CD14-positive monocyte (primary cell): Measurements from ENCODE around the gene SH2B3. TPM values are rescaled to one million over a fixed set of nuclear protein-coding genes. Genes with fewer than 3 reads are reported as not detected.
A peak's percentile ranks its signal among the peaks of the same experiment; 100 is the strongest.

Source experiments
- DNase-seq, 3 donors: peaks; one replicate each; pipeline ENCODE4 v3.0.0-alpha.2; 2011 to 2022
- H2AFZ ChIP-seq: 2 replicates; pipeline ENCODE4 v1.6.0; 2012; ENCODE audit warnings: mild to moderate bottlenecking, low read depth, low read length, inconsistent platforms; ENCODE audit not compliant: insufficient read depth, poor library complexity, severe bottlenecking
- H3K27ac ChIP-seq, 2 donors: 1 replicate in 1 of 2; 2 replicates in 1 of 2; pipeline ENCODE4 v1.5.1; 2012 to 2013; ENCODE audit warnings: low read length in 2 of 2, control low read depth in 1 of 2, inconsistent platforms in 1 of 2, low read depth in 1 of 2, mild to moderate bottlenecking in 1 of 2
- H3K27me3 ChIP-seq, 2 donors: one replicate each; pipeline versions ENCODE4 v1.6.0 to v1.6.1; 2011 to 2013; ENCODE audit warnings: low read length in 2 of 2; ENCODE audit not compliant: control insufficient read depth in 2 of 2, insufficient read depth in 2 of 2
- H3K36me3 ChIP-seq, 2 donors: replicated peaks in 1 of 2; 1 replicate in 1 of 2; 2 replicates in 1 of 2; pipeline versions ENCODE4 v1.5.1 to v1.6.1; 2012 to 2013; ENCODE audit warnings: low read length in 2 of 2, control low read depth in 1 of 2, inconsistent platforms in 1 of 2, mild to moderate bottlenecking in 1 of 2; ENCODE audit not compliant: insufficient read depth in 2 of 2, control insufficient read depth in 1 of 2
- H3K4me1 ChIP-seq, 2 donors: 1 replicate in 1 of 2; 2 replicates in 1 of 2; pipeline versions ENCODE4 v1.5.1 to v1.6.1; 2012 to 2013; ENCODE audit warnings: low read length in 2 of 2, control low read depth in 1 of 2, inconsistent platforms in 1 of 2, mild to moderate bottlenecking in 1 of 2, moderate library complexity in 1 of 2; ENCODE audit not compliant: insufficient read depth in 2 of 2, control insufficient read depth in 1 of 2
- H3K4me2 ChIP-seq: replicated peaks from 2 replicates; pipeline ENCODE3; 2012; ENCODE audit warnings: low read length, moderate library complexity, mild to moderate bottlenecking; ENCODE audit not compliant: poor library complexity, severe bottlenecking; ENCODE audit errors: extremely low read depth
- H3K4me3 ChIP-seq, 3 experiments: fragments of 200-600 bp in 1 of 3; sonication (generic) in 1 of 3; replicated peaks in 1 of 3; 1 replicate in 2 of 3; 2 replicates in 1 of 3; pipeline ENCODE4 v1.5.1; 2011 to 2013; ENCODE audit warnings: low read length in 3 of 3, mild to moderate bottlenecking in 3 of 3, control low read depth in 2 of 3, low read depth in 2 of 3, inconsistent platforms in 1 of 3, moderate library complexity in 1 of 3
- H3K79me2 ChIP-seq: 2 replicates; pipeline ENCODE4 v1.6.0; 2012; ENCODE audit warnings: mild to moderate bottlenecking, control low read depth, inconsistent platforms, low read length, moderate library complexity; ENCODE audit not compliant: insufficient read depth
- H3K9ac ChIP-seq: 2 replicates; pipeline ENCODE4 v1.6.0; 2017; ENCODE audit warnings: low read length, mild to moderate bottlenecking; ENCODE audit not compliant: insufficient read depth, poor library complexity, severe bottlenecking
- H3K9me3 ChIP-seq, 2 donors: replicated peaks in 1 of 2; 1 replicate in 1 of 2; 2 replicates in 1 of 2; pipeline versions ENCODE4 v1.5.1 to v1.6.1; 2012 to 2013; ENCODE audit warnings: low read length in 2 of 2, control low read depth in 1 of 2; ENCODE audit not compliant: control insufficient read depth in 1 of 2, insufficient read depth in 1 of 2
- H4K20me1 ChIP-seq: 2 replicates; pipeline ENCODE4 v1.6.0; 2012; ENCODE audit warnings: mild to moderate bottlenecking, low read length, control low read depth, moderate library complexity; ENCODE audit not compliant: insufficient read depth
- H3K27ac Mint-ChIP-seq, 7 donors: one replicate each; pipeline ENCODE4 v1.8.0; 2020; ENCODE audit warnings: mild to moderate bottlenecking in 7 of 7, mixed read lengths in 7 of 7, moderate library complexity in 6 of 7, inconsistent platforms in 2 of 7
- H3K27me3 Mint-ChIP-seq, 3 donors: one replicate each; pipeline ENCODE4 v1.8.0; 2021 to 2022; ENCODE audit warnings: low read depth in 3 of 3, mild to moderate bottlenecking in 3 of 3, mixed read lengths in 3 of 3, moderate library complexity in 3 of 3, inconsistent platforms in 1 of 3
- H3K36me3 Mint-ChIP-seq, 2 donors: one replicate each; pipeline ENCODE4 v1.8.0; 2020; ENCODE audit warnings: mixed read lengths in 2 of 2, inconsistent platforms in 1 of 2, mild to moderate bottlenecking in 1 of 2
- H3K4me1 Mint-ChIP-seq: one replicate; pipeline ENCODE4 v1.8.0; 2020; ENCODE audit warnings: mild to moderate bottlenecking, mixed read lengths
- H3K4me3 Mint-ChIP-seq, 2 donors: one replicate each; pipeline ENCODE4 v1.8.0; 2020; ENCODE audit warnings: mild to moderate bottlenecking in 2 of 2, mixed read lengths in 2 of 2, moderate library complexity in 1 of 2
- H3K9me3 Mint-ChIP-seq, 7 donors: one replicate each; pipeline ENCODE4 v1.8.0; 2020 to 2022; ENCODE audit warnings: mixed read lengths in 7 of 7, mild to moderate bottlenecking in 6 of 7, moderate library complexity in 6 of 7, inconsistent platforms in 2 of 7
- CTCF ChIP-seq: fragments of 200-600 bp; IDR thresholded peaks from one replicate; pipeline ENCODE4 v1.8.0; 2022; ENCODE audit warnings: antibody characterized with exemption, mild to moderate bottlenecking
- WGBS: methylation state at CpG from one replicate; pipeline ENCODE4 v1.1.5; 2013; ENCODE audit warnings: missing lambda C conversion rate; ENCODE audit not compliant: insufficient coverage; 5-methylcytosine and 5-hydroxymethylcytosine counted together
- intact Hi-C, 2 donors: fragments of 100-400 bp; cut with micrococcal nuclease; formaldehyde crosslinking; loops; one replicate each; pipeline versions ENCODE4 v1.15.0 to v1.15.1; 2023
- polyA plus RNA-seq, 3 donors: library from polyadenylated mRNA; depleted of rRNA in 1 of 3; unstranded in 2 of 3; stranded (reverse) in 1 of 3; fragments of 300-500 nt in 2 of 3; fragments of >200 nt in 1 of 3; fragmentation: Illumina TruSeq in 2 of 3; gene quantifications; 1 replicate in 2 of 3; 2 replicates in 1 of 3; pipeline ENCODE4 v1.2.3, GENCODE V29; 2012 to 2021

SH2B3 gene
- polyA plus RNA-seq, 3 donors, result 15.2 to 136 (median 33.5) TPM

- no peak for DNase-seq
- Histone ChIP-seq H3K27ac (no peak overlapping the region), H3K9me3 (no peaks in the 10 kb centered on the region), H3K79me2 (no peaks in the 10 kb centered on the region), H2AFZ (no peak overlapping the region), H3K36me3 (no peaks in the 10 kb centered on the region), H3K9ac (no peak overlapping the region), H3K4me1 (peaks cover 50 to 55% of the 10 kb centered on the region in 2 donors), H3K27me3 (no peaks in the 10 kb centered on the region), H3K4me2 (no peak overlapping the region), H3K4me3 (no peak overlapping the region), H4K20me1 (no peaks in the 10 kb centered on the region)
- WGBS, result 59% methylated on average over 7 of the region's 9 CpGs
- H3K9me3 Mint-ChIP-seq, result peaks cover 0 to 3% (median 0%) of the 10 kb centered on the region in 7 donors
- peak overlapping the region; percentile 20 to 33 for H3K4me3 Mint-ChIP-seq
- TF ChIP-seq CTCF, result no peak
- H3K27me3 Mint-ChIP-seq, result peaks cover 0 to 17% (median 11%) of the 10 kb centered on the region in 3 donors
- intact Hi-C loops, result no loop called here
- peak overlapping the region in 2 of 7 donors; percentile 30 to 34 for H3K27ac Mint-ChIP-seq
- H3K4me1 Mint-ChIP-seq, result peaks cover 42% of the 10 kb centered on the region
- H3K36me3 Mint-ChIP-seq, result no peaks in the 10 kb centered on the region
Measured at GRCh38 chr12:111387747-111388323, 17.9 kb upstream of the SH2B3 start.

GRCh38 chr12:111389635-111390034, 16.1 kb upstream of the SH2B3 start:
- H3K4me3 Mint-ChIP-seq, result peak overlapping the region in 1 of 2 donors; percentile 51
- 54% methylated on average over 4 of the region's 7 CpGs for WGBS
- H3K9me3 Mint-ChIP-seq, result peaks cover 0 to 3% (median 0%) of the 10 kb centered on the region in 7 donors
- Histone ChIP-seq H3K9me3 (no peaks in the 10 kb centered on the region), H3K36me3 (no peaks in the 10 kb centered on the region), H2AFZ (peak overlapping the region; percentile 19), H3K9ac (no peak overlapping the region), H3K27ac (peak overlapping the region in 1 of 2 donors; percentile 34), H3K4me2 (peak overlapping the region; percentile 20), H3K4me3 (no peak overlapping the region), H3K27me3 (no peaks in the 10 kb centered on the region), H4K20me1 (no peaks in the 10 kb centered on the region), H3K4me1 (peaks cover 67 to 73% of the 10 kb centered on the region in 2 donors), H3K79me2 (no peaks in the 10 kb centered on the region)
- H3K4me1 Mint-ChIP-seq, result peaks cover 60% of the 10 kb centered on the region
- intact Hi-C loops, result no loop called here
- no peaks in the 10 kb centered on the region for H3K36me3 Mint-ChIP-seq
- H3K27ac Mint-ChIP-seq, result peak overlapping the region in 4 of 7 donors; percentile 50 to 82 (median 66)
- H3K27me3 Mint-ChIP-seq, result peaks cover 0 to 12% (median 8%) of the 10 kb centered on the region in 3 donors
- DNase-seq, result peak in 1 of 3 donors; percentile 19
- no peak for TF ChIP-seq CTCF
